OCI-M1 (cell line): Measurements from ENCODE around the gene MMEL1.
"Not testable (repeated sequence)": the region's sequence is repeated elsewhere in the genome, so short reads cannot be mapped to it uniquely, and the experiment has no call there.

ENCODE experiments used
- DNase-seq: peaks from one replicate; lab custom pipeline; 2025; lab: John Stamatoyannopoulos, UW

MMEL1 gene, protein sequence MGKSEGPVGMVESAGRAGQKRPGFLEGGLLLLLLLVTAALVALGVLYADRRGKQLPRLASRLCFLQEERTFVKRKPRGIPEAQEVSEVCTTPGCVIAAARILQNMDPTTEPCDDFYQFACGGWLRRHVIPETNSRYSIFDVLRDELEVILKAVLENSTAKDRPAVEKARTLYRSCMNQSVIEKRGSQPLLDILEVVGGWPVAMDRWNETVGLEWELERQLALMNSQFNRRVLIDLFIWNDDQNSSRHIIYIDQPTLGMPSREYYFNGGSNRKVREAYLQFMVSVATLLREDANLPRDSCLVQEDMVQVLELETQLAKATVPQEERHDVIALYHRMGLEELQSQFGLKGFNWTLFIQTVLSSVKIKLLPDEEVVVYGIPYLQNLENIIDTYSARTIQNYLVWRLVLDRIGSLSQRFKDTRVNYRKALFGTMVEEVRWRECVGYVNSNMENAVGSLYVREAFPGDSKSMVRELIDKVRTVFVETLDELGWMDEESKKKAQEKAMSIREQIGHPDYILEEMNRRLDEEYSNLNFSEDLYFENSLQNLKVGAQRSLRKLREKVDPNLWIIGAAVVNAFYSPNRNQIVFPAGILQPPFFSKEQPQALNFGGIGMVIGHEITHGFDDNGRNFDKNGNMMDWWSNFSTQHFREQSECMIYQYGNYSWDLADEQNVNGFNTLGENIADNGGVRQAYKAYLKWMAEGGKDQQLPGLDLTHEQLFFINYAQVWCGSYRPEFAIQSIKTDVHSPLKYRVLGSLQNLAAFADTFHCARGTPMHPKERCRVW

GRCh38 chr1:2632561-2633361, at the start of gene MMEL1:
MMEL1 (minus strand) TSS chr1:2633016; CDS start chr1:2629484, 3,532 bp downstream.
- DNase-seq = no peak

- not testable (repeated sequence) for DNase-seq
Observed at GRCh38 chr1:2676726-2677125, 43.9 kb upstream of the MMEL1 start.

GRCh38 chr1:2671656-2672055, 38.8 kb upstream of the MMEL1 start:
- DNase-seq = not testable (repeated sequence)

- not testable (repeated sequence) for DNase-seq
Observed at GRCh38 chr1:2659806-2660205, 27.0 kb upstream of the MMEL1 start.

GRCh38 chr1:2657909-2658308, 25.1 kb upstream of the MMEL1 start:
- DNase-seq = not testable (repeated sequence)

DNA sequence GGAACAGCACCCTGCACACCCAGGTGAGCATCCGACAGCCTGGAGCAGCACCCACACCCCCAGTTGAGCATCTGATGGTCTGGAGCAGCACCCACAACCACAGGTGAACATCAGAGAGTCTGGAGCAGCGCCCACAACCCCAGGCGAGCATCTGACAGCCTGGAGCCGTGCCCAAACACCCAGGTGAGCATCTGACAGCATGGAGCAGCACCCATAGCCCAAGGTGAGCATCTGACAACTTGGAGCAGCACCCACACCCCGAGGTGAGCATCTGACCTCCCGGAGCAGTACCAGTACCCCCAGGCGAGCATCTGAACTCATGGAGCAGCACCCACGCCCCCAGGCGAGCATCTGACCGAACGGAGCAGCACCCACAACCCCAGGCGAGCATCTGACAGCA, 24.3 kb upstream of the MMEL1 start:
- DNase-seq = not testable (repeated sequence)

DNA sequence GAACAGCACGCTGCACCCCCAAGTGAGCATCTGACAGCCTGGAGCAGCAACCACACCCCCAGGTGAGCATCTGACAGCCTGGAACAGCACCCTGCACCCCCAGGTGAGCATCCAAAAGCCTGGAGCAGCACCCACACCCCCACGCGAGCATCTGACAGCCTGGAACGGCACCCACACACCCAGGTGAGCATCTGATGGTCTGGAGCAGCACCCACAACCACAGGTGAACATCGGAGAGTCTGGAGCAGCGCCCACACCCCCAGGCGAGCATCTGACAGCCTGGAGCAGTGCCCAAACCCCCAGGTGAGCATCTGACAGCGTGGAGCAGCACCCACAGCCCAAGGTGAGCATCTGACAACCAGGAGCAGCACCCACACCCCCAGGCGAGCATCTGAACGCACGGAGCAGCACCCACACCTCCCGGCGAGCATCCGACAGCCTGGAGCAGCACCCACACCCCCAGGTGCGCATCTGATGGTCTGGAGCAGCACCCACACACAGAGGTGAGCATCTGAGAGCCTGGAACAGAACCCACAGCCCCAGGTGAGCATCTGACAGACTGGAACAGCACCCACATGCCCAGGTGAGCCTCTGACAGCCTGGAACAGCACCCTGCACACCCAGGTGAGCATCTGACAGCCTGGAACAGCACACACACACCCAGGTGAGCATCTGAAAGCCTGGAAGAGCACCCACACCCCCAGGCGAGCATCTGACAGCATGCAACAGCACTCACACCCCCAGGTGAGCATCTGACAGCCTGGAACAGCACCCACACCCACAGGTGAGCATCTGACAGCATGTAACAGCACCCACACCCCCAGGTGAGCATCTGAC, 23.0 kb upstream of the MMEL1 start:
- DNase-seq = not testable (repeated sequence)

DNA sequence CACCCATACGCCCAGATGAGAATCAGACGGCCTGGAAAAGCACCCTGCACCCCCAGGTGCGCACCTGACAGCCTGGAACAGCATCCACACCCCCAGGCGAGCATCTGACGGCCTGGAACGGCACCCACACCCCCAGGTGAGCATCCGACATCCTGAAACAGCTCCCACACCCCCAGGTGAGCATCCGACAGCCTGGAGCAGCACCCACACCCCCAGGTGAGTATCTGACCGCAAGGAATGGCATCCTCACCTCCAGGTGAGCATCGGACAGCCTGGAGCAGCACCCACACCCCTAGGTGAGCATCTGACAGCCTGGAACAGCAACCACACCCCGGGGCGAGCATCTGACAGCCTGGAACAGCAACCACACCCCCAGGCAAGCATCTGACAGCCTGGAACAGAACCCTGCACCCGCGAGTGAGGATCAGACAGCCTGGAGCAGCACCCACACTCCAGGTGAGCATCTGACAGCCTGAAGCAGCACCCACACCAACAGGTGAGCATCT, 21.7 kb upstream of the MMEL1 start:
- DNase-seq = not testable (repeated sequence)

- not testable (repeated sequence) for DNase-seq
Observed at GRCh38 chr1:2653741-2654442, 21.1 kb upstream of the MMEL1 start.

GRCh38 chr1:2652926-2653571, 20.2 kb upstream of the MMEL1 start:
- DNase-seq = not testable (repeated sequence)

DNA sequence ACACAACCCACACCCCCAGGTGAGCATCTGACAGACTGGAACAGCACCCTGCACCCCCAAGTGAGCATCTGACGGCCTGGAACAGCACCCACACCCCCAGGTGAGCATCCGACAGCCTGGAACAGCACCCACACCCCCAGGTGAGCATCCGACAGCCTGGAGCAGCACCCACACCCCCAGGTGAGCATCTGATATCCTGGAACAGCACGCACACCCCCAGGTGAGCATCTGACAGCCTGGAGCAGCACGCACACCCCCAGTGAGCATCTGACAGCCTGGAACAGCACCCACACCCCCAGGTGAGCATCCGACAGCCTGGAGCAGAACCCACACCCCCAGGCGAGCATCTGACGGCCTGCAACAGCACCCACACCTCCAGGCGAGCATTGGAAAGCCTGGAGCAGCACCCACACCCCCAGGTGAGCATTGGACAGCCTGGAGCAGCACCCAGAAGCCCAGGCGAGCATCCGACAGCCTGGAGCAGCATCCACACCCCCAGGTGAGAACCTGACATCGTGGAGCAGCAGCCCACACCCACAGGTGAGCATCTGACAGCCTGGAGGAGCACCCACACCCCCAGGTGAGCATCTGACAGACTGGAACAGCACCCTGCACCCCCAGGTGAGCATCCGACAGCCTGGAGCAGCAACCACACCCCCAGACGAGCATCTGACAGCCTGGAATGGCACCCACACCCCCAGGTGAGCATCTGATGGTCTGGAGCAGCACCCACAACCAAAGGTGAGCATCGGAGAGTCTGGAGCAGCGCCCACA, 19.5 kb upstream of the MMEL1 start:
- not testable (repeated sequence) for DNase-seq

DNA sequence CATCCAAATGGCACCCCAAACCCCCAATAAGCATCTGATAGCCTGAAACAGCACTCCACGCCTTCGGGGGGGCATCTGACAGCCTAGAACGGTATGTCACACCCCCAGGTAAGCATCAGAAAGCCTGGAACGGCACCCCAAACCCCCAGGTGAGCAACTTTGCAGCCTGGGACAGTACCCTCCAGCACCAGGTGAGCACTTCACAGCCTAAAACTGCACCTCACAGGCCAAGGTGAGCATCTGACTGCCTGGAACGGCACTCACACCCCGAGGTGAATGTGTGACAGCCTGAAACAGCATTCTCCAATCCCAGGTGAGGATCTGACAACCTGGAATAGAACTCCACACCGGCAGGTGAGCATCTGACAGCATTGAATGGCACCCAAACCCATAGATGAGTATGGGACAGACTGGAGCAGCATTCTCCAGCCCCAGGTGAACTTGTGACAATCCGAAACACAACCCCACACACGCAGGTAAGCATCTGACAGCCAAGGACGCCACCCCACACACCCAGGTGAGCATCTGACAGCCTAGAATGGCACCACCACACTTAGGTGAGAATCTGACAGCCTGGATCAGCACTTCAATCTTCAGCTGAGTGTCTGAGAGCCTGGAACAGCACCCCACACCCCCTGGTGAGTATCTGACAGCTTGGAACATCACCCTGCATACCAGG, 18.3 kb upstream of the MMEL1 start:
- DNase-seq = no peak

DNA sequence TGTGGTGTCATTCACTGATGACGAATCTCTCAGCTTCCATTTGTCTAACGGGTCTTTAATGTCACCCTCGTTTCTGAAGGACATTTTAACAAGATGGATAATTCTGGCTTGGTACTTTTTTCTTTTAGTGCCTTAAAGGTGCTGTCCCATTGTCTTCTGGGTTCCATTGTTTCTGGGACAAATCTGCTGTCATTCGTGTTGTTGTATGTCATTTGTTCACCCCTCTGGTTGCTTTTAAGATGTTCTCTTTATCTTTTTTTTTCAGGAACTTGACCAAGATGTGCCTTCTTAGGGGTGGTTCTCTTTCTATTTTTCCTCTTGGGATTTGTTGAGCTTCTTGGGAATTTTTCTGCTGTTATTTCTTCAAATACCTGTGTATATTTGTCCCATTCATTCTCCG, 14.0 kb upstream of the MMEL1 start:
- DNase-seq = peak; percentile 30

DNA sequence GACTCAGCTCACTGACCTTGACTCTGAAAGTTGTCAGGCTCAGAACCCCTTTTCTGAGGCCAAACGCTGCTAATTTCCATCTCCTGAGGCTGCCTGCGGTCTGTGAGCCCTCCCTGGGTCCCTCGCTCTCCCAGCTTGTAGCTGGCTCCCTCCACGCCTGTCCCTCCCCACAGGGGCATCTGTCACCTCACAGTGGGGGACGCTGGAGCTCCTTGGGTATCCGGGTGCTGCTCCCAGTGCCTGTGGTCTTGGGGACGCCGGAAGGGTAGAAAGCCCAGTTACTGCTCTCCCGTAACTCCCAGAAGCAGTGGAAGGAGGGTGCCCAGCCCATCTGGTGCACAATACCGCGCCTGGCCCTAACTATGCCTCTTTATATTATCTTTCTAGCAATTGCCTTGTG, 13.0 kb upstream of the MMEL1 start:
- no peak for DNase-seq

DNA sequence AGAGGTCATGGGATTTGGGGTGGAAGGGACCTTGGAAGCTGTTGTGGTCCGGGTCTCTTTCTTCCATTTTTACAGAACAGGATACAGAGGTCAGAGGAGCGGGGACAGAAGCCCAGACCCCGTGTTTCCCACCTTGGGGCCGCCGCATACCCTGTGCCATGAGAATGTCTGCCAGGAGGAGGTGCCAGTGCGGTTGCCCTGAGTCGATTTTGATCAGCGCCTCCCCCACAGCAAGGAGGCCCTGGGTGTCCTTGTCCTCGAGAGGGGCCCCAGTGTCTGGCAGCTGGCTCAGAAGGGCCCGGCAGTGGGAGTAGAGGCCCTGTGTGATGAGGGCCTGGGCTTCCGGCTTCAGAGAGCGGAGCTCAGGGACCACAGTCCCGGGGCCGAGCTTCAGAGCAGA, 12.3 kb upstream of the MMEL1 start:
- no peak for DNase-seq

DNA sequence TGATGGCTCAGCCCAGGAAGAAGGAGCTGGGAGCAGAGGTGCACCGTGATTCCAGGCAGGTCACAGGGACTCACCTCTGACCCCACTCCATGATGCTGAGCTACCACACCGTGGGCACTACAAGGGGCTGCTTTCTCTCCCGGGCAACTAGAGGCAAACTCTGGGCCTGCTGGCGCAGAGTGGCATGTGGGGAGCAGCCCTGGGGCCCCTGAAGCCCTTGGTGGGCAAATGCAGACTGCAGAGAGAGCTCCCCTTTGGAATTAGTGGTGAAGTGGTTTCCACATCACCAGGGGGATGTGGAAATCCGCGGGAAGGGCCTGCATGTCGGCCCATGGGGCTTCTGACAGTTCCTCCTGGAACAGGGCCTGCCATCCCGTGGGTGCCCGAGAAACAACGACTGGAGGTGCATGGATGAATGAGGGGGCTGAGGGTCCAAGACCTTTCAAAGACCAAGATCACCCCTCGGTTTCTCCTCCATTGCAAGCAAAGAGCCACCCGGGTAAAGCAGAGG, 11.8 kb upstream of the MMEL1 start:
- no peak for DNase-seq

DNA sequence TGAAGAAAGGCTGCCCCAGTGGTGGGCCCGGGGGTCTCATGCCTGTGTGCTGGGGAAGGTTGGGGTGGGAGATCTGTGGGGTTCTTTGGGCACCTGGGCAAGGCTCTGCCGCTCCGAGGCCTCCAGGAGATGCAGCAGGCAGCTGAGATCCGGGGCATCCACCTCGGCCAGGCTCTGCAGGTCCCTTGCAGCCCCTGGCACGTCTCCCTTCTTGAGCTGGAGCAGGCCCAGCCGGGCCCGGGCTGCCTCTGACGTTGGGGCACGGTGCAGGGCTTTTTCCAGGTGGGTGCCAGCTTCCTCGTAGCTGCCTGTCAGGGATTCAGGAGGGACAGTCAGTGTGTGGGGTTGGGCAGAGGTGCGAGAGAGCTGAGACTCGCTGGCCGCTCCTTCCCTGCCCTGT, 11.4 kb upstream of the MMEL1 start:
- no peak for DNase-seq

GRCh38 chr1:2643414-2644077, 10.7 kb upstream of the MMEL1 start:
- DNase-seq = no peak
